Stimulated activated CD4-positive, alpha-beta T cell treated with anti-CD3 and anti-CD28 coated beads, Interleukin-2, amount 100 ng/mL, for 48 hours (primary cell): ENCODE data around the gene KCNQ2.
A peak's percentile ranks its signal among the peaks of the same experiment; 100 is the strongest.

Experiments used
- DNase-seq, 2 donors: peaks; one replicate each; pipeline ENCODE4 v3.0.0-alpha.2; 2020

KCNQ2 gene

GRCh38 chr20:63501818-63502670 is 29.6 kb upstream of the KCNQ2 start:
- DNase-seq, result no peak

DNA sequence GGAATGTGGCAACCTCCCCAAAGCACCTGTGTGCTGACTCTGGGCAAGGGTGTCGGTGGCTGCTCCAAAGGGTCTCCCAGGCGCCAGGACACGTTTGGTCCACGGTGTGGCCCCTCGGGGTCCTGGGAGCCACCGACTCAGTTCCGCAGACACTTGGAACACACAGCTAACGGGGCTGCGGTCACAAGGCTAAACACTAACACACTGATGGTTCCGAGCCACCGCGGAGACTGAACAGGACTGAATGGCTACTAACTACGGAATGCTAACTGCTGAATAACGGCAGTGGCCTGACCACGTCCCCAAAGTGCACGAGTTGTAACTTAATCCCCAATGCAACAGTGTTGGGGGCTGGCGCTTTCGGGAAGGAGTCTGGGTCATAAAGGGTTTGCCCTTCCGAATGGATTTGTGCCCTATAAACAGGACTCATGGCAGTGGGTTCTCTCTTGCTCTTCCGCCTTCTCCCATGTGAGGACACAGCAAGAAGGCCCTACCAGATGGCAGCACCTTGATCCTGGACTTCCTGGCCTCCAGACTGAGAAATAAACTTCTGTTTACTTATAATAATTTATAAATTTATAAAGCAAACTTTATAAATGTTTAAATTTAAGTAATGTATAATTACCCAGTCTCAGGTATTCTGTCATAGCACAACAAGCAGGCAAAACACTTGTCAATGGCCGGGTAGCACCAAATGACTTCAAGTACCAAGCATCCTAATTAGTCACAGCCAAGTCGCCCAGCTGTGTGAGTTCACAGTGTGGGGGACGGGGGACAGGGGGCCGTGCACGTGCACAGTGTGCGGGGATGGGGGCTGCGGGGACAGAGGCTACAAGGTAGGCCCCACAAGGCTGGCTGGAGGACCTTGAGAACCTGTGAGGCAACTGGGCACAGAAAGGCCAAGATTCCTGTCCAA is 28.7 kb upstream of the KCNQ2 start:
- DNase-seq, result no peak

- no peak for DNase-seq
Observed at GRCh38 chr20:63500151-63500901, 27.9 kb upstream of the KCNQ2 start.

DNA sequence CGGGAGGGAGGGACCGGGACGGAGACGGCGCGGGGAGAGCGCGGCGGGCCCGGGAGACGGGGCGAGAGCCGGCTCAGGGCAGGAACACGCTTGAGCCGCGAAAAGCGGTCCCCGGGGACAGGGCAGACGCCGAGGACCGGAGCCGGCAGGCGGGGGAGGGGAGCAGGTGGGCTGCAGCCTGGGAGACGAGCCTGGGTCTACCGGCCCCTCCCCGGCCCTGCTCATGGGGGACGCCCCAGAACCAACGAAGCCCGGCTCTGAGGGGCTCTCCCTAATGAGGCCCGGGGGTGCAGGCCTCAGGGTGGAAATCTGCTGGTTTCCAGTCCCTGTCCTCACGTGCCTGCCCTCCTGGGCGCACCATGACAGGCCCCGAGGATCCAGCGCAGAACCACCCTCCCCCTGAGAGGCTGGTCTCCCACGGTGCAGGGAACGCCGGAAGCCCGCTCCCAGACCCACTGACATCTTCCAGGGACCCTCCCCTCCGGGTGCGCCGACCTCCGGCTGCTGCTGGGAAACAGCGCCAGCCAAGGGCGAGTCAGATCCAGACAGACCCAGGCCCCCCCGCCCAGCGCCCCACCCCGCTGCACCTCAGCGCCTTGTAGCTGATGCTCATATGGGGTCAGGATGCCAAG is 27.0 kb upstream of the KCNQ2 start:
- no peak for DNase-seq

- DNase-seq, result no peak
Observed at GRCh38 chr20:63498960-63499337, 26.5 kb upstream of the KCNQ2 start, which contains the start of gene EEF1A2. Gene EEF1A2 (minus strand): TSS chr20:63499083. CDS start chr20:63497763, 1,320 bp downstream.

DNA sequence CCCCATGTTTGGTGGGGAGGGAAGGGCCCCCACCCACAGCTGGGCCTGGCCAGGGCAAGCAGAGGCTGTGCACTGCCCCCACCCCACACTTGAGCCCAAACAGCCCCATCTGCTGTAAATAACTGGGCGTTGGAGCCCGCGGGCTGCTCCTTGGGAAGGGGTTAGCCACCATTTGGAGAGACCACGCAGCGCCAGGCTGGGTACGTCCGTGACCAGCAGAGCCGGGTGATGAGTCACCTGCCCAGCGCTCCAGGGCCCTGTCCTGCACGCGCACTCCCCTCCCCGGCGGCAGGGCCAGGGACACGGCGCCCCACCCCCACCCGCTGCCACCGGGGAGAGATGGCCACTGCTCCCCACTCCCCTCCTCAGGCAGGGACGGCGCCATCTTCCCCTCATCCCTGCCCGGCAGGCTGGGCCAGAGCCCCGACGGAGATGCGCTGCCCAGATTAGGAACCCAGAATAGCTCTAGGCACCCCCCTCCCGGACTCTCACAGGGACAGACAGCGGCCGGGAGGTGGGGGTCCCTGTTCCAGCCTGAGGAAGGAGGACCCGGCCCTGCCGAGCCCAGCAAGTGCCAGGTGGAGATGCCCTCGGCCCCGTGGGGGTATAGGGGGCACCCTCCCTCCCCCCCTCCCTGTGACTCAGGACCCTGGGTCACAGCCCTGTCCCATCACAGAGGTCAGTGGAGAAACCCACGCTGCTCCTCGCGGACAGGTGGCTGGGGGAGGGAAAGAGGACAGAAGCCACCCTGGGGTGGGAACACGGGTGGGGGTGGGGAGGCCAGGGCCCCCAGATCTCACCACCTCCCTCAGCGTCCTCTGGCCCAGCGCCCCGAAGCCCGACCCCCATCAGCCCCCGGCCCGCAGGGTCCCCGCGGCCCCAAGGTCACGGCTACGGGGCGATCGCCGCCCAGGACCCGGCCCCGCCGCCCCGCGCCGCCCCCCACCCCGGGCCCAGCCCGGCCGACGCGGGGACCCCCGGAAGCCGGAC is 25.8 kb upstream of the KCNQ2 start:
- no peak for DNase-seq

DNA sequence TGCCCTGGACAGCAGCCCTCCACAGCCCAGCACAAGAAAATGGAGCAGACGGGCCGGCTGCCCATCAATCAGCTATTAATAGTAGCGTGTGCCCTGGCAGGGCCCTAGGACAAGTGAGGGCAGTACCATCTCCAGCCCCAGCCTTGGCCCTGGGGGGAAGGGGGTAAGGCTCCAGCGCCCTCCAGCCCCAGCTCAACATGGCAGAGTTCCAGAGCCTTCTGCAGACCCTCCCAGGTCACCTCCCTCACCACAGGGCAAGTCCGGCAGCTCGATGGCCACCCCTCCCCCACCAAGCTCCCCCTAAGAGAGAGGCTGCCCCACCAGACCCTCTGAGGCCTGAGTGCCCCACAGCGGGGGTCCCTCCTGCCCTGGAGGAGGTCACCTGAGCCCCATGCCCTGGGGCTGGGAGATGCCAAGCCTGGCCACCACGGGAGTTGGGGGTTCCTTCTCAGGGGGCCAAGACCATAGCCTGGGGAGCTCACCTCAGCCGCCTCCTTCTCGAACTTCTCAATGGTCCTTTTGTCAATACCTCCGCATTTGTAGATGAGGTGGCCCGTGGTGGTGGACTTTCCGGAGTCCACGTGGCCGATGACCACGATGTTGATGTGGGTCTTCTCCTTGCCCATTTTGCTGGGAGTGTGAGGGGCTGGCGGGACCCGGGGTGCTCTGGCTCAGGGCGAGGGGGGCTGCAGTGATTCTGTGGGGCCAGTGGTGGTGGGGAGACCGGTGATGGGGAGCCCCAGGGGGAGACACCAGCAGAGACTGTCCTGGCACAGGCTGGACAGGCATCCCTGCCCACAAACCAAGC is 24.9 kb upstream of the KCNQ2 start:
- no peak for DNase-seq

GRCh38 chr20:63496596-63497120 is 24.2 kb upstream of the KCNQ2 start:
- DNase-seq, result no peak

DNA sequence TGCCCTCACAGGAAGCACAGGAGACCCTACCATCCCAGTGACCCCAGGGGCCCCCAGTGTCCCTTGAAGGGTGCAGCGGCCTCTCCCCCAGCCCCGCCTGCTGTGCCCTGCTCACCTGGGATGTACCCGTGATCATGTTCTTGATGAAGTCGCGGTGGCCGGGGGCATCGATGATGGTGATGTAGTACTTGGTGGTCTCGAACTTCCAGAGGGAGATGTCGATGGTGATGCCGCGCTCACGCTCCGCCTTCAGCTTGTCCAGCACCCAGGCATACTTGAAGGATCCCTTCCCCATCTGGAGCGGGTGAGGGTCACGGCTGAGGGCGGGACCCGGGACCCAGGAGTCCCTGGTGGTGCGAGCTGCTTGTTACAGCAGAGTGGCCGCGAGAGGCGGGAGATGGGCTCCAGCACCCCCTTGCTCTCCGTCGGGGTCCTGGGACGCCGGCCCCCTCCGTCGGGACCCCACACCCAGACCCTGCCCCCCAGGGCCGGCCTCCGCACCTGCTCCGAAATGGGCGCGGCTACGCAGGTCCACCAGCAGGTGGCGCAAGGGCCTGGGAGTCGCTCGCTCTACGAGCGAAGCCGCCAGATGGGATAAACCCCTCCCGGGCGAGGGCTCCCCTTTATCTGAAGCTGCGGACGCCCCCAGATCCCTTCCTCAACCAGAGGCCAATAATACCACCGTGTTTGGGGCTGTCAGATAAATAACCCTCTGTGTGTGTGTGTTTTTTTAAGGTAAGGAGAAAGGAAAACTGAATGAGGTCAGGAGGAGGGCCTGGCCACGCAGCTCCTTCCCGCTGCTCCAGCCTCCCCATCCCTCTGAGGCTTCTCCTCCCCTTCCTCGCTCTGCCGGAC is 23.5 kb upstream of the KCNQ2 start:
- DNase-seq, result peak; percentile 78 to 85

DNA sequence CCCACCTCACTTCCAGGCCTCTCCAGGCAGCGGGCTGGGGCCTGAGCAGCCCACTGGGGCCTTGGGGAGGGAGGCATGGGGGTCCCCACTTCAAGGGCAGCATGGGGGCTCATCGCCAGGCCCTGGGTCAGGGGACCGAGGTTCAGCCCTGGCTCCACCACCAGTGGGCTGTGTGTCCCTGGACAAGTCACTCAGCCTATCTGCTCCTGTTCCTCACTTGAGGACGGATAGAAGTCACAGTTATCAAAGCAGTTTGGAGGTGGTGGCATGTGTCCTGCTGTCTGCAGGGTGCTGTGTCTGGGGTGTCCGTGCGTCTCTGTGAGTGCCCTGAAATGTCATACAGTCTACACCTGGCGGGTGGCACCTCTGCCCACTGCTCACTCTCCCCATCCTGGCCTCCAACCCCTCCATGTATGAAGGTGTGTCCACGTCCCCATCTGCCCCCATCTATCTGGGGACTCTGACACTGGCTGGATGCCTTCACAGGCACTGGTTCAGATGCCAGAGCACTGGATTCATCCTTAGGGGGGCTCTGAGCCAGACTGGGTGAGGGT is 22.8 kb upstream of the KCNQ2 start:
- no peak for DNase-seq

GRCh38 chr20:63494420-63495166 is 22.1 kb upstream of the KCNQ2 start:
- no peak for DNase-seq

GRCh38 chr20:63494084-63494419 is 21.6 kb upstream of the KCNQ2 start:
- no peak for DNase-seq

- DNase-seq, result no peak
Observed at GRCh38 chr20:63493563-63494020, 21.1 kb upstream of the KCNQ2 start.

DNA sequence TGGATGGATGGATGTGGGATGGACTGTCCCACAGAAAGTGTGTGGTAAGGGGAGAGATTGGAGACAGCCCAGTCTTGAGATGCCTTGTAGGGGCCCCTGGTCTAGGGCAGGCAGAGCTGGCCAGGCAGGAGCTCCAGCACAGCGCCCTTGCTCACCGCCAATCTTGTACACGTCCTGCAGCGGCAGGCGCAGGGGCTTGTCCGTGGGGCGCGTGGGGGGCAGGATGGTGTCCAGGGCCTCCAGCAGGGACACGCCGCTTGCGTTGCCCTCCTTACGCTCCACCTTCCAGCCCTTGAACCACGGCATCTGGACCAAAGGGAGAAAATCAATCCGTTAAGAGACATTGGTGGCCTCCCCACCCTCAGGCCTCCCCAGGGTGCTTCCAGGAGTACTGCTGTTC is 20.5 kb upstream of the KCNQ2 start:
- no peak for DNase-seq

GRCh38 chr20:63492518-63492917 is 20.1 kb upstream of the KCNQ2 start:
- DNase-seq, result no peak

DNA sequence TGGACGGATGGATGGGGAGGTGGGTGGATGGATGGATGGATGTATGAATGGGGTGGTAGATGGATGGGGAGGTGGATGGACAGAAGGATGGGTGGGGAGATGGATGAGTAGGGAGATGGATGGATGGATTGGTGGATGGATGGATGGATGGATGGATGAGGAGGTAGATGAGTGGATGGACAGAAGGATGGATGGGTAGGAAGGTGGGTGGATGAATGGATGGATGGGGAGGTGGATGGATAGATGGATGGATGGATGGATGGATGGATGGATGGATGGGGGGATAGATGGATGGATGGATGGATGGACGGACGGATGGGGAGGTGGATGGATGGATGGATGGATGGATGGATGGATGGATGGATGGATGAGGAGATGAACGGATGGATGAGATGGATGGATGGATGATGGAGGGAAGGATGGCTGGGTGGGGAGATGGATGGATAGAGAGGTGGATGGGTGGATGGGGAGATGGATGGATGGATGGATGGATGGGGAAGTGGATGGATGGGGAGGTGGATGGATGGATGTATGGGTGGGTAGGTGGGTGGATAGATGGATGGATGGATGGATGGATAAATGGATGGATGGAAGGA is 19.3 kb upstream of the KCNQ2 start:
- no peak for DNase-seq

- DNase-seq, result no peak
Observed at GRCh38 chr20:63491078-63491477, 18.6 kb upstream of the KCNQ2 start.

DNA sequence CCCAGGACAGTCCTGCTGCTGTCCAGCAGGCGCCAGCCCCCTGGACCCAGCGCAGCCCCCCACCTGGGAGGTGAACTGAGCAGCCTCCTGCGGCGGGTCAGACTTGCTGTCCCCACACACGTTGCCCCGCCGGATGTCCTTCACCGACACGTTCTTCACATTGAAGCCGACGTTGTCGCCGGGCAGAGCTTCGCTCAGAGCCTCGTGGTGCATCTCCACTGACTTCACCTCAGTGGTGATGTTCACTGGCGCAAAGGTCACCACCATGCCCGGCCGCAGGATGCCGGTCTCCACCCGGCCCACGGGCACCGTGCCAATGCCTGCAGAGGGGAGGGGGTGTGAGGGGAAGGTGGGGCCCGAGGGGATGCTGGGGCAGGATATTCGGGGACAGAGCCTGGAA is 18.0 kb upstream of the KCNQ2 start:
- DNase-seq, result no peak
